Measurements from ENCODE around the gene RABGGTB. TPM values are rescaled to one million over a fixed set of nuclear protein-coding genes. Genes with fewer than 3 reads are reported as not detected.

RABGGTB gene
- total and polyA plus RNA-seq, 5 donors = 50.0 to 67.2 (median 56.9) TPM

DNA sequence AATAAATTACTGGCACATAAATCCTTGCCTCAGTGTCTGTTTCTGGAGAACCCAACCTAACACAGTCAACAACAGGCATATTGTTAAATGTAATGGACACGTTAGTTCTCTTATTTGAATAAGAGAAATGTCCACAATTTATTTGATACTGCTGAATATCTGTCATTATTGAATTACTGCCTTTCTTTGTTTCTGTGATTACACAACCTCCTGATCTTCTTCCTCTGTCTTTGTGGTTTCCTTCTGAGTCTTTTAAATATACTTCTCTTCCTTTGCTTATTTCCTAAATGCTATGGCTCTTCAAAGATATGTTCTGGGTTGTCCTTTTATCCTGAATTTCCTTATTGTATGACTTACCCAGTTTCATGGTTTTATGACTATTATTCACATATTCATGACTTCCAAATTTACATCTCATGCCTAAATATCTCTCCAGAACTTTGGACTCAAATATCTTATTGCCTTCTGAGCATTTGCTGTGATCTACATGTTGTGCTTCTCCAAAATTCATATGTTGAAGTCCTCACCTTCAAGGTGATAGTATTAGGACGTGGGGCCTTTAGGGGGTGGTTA lies 50.6 kb downstream of the RABGGTB start:
- H3K27ac ChIP-seq (ENCODE audit: low read length) = no peak overlapping the region
- WGBS = 67% methylated on average over 2 of the region's 2 CpGs
- no peaks in the 10 kb centered on the region for H3K9me3 ChIP-seq (ENCODE audit: control insufficient read depth, low read length)
- H3K4me3 ChIP-seq (ENCODE audit: low read length) = no peak overlapping the region
- no peak for DNase-seq
- intact Hi-C loops (cut with DNase I) = no loop called here
- no peaks in the 10 kb centered on the region for H3K4me1 ChIP-seq (ENCODE audit: control insufficient read depth, insufficient read depth, low read length)
- H3K27me3 ChIP-seq (ENCODE audit: control insufficient read depth, insufficient read depth) = no peaks in the 10 kb centered on the region
- ATAC-seq = no peak

DNA sequence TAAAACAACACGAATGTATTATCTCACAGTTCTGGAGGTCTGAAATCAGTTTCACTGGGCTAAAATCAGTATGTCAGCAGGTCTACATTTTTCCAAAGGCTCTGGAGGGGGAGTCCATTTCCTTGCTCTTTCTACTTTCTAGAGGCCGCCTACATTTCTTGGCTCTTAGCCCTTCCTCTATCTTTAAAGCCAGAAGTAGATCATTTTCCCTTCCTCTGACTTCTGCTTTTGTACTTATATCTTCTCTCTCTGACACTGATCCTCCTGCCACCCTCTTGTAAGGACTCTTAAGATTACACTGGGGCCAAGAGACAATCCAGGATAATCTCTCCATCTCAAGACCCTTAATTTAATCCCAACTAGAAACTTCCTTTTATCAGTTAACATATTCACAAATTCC lies 52.0 kb downstream of the RABGGTB start:
- DNase-seq = no peak
- Histone ChIP-seq H3K9me3 (ENCODE audit: control insufficient read depth, low read length) (no peaks in the 10 kb centered on the region), H3K4me3 (ENCODE audit: low read length) (no peak overlapping the region), H3K27ac (ENCODE audit: low read length) (no peak overlapping the region), H3K27me3 (ENCODE audit: control insufficient read depth, insufficient read depth) (no peaks in the 10 kb centered on the region), H3K4me1 (ENCODE audit: control insufficient read depth, insufficient read depth, low read length) (no peaks in the 10 kb centered on the region)
- ATAC-seq = no peak
- intact Hi-C loops (cut with DNase I) = no loop called here
- WGBS = 37% methylated on average over 2 of the region's 2 CpGs

DNA sequence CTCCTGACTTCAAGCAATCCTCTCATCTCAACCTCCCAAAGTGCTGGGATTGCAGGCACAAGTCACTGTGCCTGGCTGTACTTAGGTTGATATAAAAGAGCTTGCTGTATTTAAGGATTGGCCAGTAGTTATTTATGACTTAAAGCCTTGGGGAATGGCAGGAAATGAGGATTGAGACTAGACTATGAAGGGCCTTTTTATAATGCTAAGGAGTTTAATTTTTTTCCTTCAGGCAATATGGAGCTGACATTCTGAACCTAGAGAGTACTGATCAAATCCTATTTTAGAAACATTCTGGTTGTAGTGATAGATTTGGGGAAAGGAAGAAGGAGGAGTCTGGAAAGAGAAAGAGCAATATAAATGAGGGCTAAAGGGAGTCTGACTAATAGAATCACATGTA lies 55.4 kb downstream of the RABGGTB start:
- intact Hi-C loops (cut with DNase I) = no loop called here
- ATAC-seq = no peak
- Histone ChIP-seq H3K27ac (ENCODE audit: low read length) (no peak overlapping the region), H3K27me3 (ENCODE audit: control insufficient read depth, insufficient read depth) (no peaks in the 10 kb centered on the region), H3K4me1 (ENCODE audit: control insufficient read depth, insufficient read depth, low read length) (no peaks in the 10 kb centered on the region), H3K4me3 (ENCODE audit: low read length) (no peak overlapping the region), H3K9me3 (ENCODE audit: control insufficient read depth, low read length) (no peaks in the 10 kb centered on the region)
- no peak for DNase-seq

Other genes with a start within 250 kb of the RABGGTB start
- gene SLC44A5, start 175.1 kb upstream of the RABGGTB start, total RNA-seq = 1 to 10 TPM; 1.1 to 4.1 (median 1.3) TPM
- gene SLC44A5, start 175.1 kb upstream of the RABGGTB start, polyA plus RNA-seq = 0.48 TPM
- gene ACADM, start 61.5 kb upstream of the RABGGTB start, total RNA-seq = 100 to 1,000 TPM; 171 to 197 (median 184) TPM
- gene ACADM, start 61.5 kb upstream of the RABGGTB start, polyA plus RNA-seq = 105 TPM
- gene MSH4, start 10.6 kb downstream of the RABGGTB start, total RNA-seq = under 1 TPM; 0.43 to 0.76 (median 0.59) TPM
- gene MSH4, start 10.6 kb downstream of the RABGGTB start, polyA plus RNA-seq = 0.16 TPM
- not detected for gene ASB17, start 146.1 kb downstream of the RABGGTB start, total RNA-seq
- not detected for gene ASB17, start 146.1 kb downstream of the RABGGTB start, polyA plus RNA-seq